Measurements from ENCODE around the gene PRSS56.

Gene PRSS56

GRCh38 chr2:232486558-232487384 is 33.4 kb upstream of the PRSS56 start:
- no peak for DNase-seq

GRCh38 chr2:232487385-232488096 is 32.6 kb upstream of the PRSS56 start, which contains the start of gene ECEL1:
TSS of gene ECEL1 (minus strand) at chr2:232487834. CDS start at chr2:232486653, 1,181 bp downstream.
- DNase-seq: no peak

GRCh38 chr2:232488097-232488711 is 32.0 kb upstream of the PRSS56 start:
- DNase-seq: no peak

GRCh38 chr2:232488721-232489300 is 31.4 kb upstream of the PRSS56 start:
- no peak for DNase-seq

GRCh38 chr2:232489516-232490220 is 30.5 kb upstream of the PRSS56 start:
- DNase-seq: no peak

- DNase-seq: no peak
These were observed 29.7 kb upstream of the PRSS56 start for GRCh38 chr2:232490221-232491138.

- no peak for DNase-seq
These were observed 28.9 kb upstream of the PRSS56 start for GRCh38 chr2:232491139-232491780.

- no peak for DNase-seq
These were observed 27.8 kb upstream of the PRSS56 start for GRCh38 chr2:232492236-232492848.

GRCh38 chr2:232492963-232493700 is 27.1 kb upstream of the PRSS56 start:
- no peak for DNase-seq

GRCh38 chr2:232493701-232494474 is 26.3 kb upstream of the PRSS56 start:
- DNase-seq: no peak

GRCh38 chr2:232494542-232494941 is 25.6 kb upstream of the PRSS56 start:
- no peak for DNase-seq

GRCh38 chr2:232495292-232495691 is 24.9 kb upstream of the PRSS56 start:
- DNase-seq: no peak

GRCh38 chr2:232496501-232497270 is 23.5 kb upstream of the PRSS56 start:
- DNase-seq: no peak

- no peak for DNase-seq
These were observed 22.8 kb upstream of the PRSS56 start for GRCh38 chr2:232497348-232497747.

GRCh38 chr2:232498452-232498851 is 21.7 kb upstream of the PRSS56 start:
- no peak for DNase-seq

GRCh38 chr2:232501331-232501771 is 18.8 kb upstream of the PRSS56 start:
- no peak for DNase-seq

GRCh38 chr2:232501794-232502390 is 18.3 kb upstream of the PRSS56 start:
- DNase-seq: no peak

GRCh38 chr2:232502511-232502910 is 17.7 kb upstream of the PRSS56 start:
- DNase-seq: no peak

All from NCI-H1105 (cell line).